GM19463 (cell line): ENCODE measurements around the gene HMGN4.
A peak's percentile ranks its signal among the peaks of the same experiment; 100 is the strongest.

Source experiments
- ATAC-seq: cut with Tn5 transposase; IDR thresholded peaks from one replicate; pipeline ENCODE4 v1.9.1; 2021; ENCODE audit warnings: mild to moderate bottlenecking, moderate library complexity; ENCODE audit not compliant: unreplicated experiment

Gene HMGN4

GRCh38 chr6:26576407-26576843 lies 38.3 kb downstream of the HMGN4 start:
- no peak for ATAC-seq

GRCh38 chr6:26576929-26577719 lies 39.0 kb downstream of the HMGN4 start:
- no peak for ATAC-seq

- no peak for ATAC-seq
Measured at GRCh38 chr6:26577720-26578072, 39.5 kb downstream of the HMGN4 start.

- ATAC-seq, result no peak
Measured at GRCh38 chr6:26578279-26578678, 40.1 kb downstream of the HMGN4 start.

GRCh38 chr6:26578741-26579140 lies 40.6 kb downstream of the HMGN4 start:
- no peak for ATAC-seq

GRCh38 chr6:26581164-26581915 lies 43.2 kb downstream of the HMGN4 start:
- ATAC-seq, result no peak

GRCh38 chr6:26588965-26589364 lies 50.8 kb downstream of the HMGN4 start:
- ATAC-seq, result no peak

GRCh38 chr6:26592649-26593048 lies 54.5 kb downstream of the HMGN4 start:
- no peak for ATAC-seq

GRCh38 chr6:26593278-26594130 lies 55.3 kb downstream of the HMGN4 start:
- no peak for ATAC-seq

GRCh38 chr6:26594131-26594498 lies 55.9 kb downstream of the HMGN4 start:
- no peak for ATAC-seq

- no peak for ATAC-seq
Measured at GRCh38 chr6:26594730-26595632, 56.8 kb downstream of the HMGN4 start.

GRCh38 chr6:26595669-26596269 lies 57.6 kb downstream of the HMGN4 start:
- ATAC-seq, result peak; percentile 60
